HS-27A (cell line): ENCODE measurements around the gene HDAC4.

ENCODE experiments used
- DNase-seq: peaks from one replicate; pipeline ENCODE4 v3.0.0-alpha.2; 2012; ENCODE audit warnings: low read depth, missing footprints

Gene HDAC4

GRCh38 chr2:239429473-239430350 is 28.9 kb upstream of the HDAC4 start:
- no peak for DNase-seq

GRCh38 chr2:239425631-239426030 is 24.8 kb upstream of the HDAC4 start:
- DNase-seq: no peak

- no peak for DNase-seq
Observed at GRCh38 chr2:239424337-239425045, 23.7 kb upstream of the HDAC4 start.

GRCh38 chr2:239423551-239423950 is 22.7 kb upstream of the HDAC4 start:
- DNase-seq: no peak

DNA sequence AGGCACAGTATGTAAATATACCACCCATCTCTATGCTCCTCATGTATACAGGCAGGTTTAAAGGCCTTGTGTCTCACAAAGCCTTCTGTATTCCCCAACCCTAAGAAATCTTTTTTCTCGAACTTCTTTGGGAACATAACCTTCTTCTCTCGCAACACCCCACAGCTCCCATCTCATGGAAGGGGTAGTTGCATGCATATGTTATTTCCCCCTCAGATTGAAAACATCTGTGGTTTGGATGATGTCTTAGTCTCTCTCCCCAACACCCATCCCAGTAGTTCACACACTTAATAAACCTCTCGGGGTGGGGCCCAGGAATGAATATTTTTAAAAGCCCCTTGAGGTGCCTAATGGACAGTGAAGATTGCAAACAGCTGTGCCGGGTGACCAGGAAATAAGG is 21.0 kb upstream of the HDAC4 start:
- DNase-seq: no peak

GRCh38 chr2:239420082-239420481 is 19.3 kb upstream of the HDAC4 start:
- DNase-seq: no peak

DNA sequence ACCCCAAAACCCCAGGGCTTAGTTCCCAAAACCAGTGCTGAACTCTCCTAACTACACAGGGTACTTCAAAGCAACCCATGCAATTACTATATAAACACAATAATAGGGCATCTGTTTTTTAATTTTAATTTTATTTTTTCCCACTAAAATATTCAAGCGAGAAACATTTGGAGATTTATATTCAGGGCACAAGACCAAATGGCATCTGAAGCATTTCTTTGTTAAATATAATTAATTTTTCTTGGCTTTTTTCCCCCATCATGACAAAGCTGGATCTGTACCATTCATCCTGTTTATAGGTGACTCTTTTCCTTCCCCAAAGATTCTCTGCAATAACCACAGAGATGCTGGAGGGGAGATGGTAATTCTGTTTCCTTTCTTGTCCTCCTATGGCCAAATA is 18.1 kb upstream of the HDAC4 start:
- DNase-seq: no peak

- DNase-seq: no peak
Observed at GRCh38 chr2:239412905-239413603, 12.2 kb upstream of the HDAC4 start.

- no peak for DNase-seq
Observed at GRCh38 chr2:239411549-239412319, 10.9 kb upstream of the HDAC4 start.

GRCh38 chr2:239411117-239411516 is 10.3 kb upstream of the HDAC4 start:
- DNase-seq: no peak

DNA sequence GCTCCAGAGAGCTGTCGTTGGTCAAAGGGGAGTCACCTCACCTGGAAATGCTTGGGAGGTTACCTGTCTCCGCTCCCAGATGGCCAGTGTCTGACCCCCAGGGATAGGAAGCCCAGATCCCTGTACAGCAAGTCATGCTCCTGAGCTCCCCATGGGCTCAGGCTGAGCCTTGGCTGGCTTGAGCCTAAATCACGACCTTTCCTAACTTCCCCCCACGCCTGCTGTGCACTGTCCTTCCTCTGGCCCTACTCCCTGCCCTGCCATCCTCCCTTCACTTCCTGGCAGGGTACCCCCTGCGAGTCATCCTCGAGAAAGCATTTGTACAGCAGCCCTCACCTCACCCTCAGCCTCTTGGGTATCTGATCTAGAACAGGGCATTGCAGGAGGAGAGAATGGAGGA is 9.2 kb upstream of the HDAC4 start:
- no peak for DNase-seq

DNA sequence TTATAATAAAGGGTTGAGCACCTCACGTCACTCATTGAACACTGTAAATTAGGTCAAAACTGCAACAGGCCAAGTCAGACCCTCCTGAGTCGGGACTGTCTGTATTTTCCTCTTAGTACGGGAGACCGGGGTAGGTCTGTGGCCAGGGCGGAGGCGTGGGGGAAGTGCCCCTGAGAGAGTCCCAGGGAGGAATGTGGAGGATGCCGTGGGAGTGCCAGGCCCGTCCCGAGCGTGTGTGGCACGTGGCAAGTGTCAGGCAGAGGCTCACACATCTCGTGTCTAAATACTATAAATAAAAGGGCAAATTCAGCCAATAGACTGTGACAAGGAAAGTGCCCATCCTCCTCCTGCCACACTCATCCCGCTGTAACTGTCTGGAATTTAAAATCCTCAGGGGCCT is 6.3 kb upstream of the HDAC4 start:
- DNase-seq: no peak

GRCh38 chr2:239406316-239406995 is 5.6 kb upstream of the HDAC4 start:
- no peak for DNase-seq

- DNase-seq: no peak
Observed at GRCh38 chr2:239405071-239405470, 4.3 kb upstream of the HDAC4 start.

DNA sequence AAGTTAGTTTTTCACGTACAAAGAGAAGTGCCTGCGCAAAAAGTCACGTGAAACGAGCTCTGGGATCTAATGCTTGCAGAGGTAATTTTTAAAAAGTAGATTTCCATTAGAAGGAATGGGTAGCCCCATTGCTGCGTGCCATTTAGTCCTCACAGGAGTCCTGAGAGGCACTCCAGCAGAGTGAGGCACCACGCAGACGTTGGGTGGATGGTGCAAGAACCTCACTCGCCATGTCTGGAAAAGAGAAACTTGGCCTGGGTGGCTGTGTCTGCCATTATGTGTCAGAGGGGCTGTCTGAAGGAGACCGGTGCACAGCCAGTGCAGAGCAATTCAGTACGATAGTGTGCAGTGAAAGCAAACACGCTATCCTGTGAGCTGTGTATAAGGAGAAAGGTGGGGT is 1.8 kb upstream of the HDAC4 start:
- no peak for DNase-seq

GRCh38 chr2:239401881-239402233 is 1.0 kb upstream of the HDAC4 start:
- no peak for DNase-seq

- peak; percentile 71 for DNase-seq
Observed at GRCh38 chr2:239401067-239401880, 454 bp upstream of the HDAC4 start.

DNA sequence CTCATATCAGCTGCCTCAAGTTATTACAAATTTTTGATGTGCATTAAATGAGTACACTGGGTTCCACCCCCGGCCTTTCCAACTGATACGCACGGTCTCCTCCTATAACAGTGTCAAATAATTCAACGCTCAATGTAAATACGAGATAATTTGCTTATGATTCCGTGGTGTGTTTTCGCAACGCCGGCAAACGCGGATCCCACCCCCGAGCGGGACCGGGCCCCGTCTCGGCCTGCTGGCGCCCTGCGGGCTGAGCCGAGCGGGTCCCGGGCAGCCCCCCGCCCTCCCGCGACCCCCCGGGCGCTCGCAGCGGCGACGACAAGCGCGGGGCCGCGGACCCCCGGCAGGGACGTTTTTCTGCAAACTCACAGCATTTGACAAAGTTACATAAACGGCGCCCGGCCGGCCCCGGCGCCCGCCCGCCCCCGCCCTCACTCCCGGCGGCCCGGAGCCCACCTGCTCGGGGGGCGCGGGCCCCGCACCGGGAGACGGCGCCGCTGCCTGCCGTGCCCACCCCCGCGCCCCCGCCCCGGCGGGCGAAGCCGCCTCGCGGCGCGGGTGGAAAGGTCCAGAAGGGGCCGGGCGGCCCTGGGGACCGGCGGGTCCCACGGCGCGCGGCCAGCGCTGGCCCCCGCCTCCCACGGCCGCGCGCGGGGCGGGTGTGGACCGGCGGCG is 762 bp downstream of the HDAC4 start:
- no peak for DNase-seq

DNA sequence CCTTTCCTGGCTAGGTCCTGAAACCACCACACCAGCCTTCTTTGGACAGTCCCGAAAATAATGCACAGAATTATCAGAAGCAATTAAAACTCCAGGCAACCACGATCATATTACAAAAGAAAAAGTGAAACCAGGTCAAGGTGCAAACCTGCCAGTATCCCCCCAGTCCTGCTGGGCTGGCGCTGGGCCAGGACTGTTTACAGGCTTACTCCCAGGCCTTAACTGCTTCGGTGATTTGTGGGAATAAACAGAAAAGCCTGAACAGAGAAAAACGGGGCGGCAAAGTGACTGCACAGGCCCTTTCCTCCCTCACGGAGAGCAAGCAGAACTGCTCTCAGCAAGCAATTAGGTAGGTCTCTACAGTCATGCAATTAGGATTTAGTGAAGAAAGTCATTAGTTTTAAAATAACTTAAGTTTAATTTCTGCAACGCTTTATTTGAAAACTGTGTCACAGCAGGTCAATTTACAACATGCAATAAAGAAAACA is 1.3 kb downstream of the HDAC4 start:
- DNase-seq: no peak

GRCh38 chr2:239398521-239398921 is 2.3 kb downstream of the HDAC4 start:
- no peak for DNase-seq
